ENCODE measurements around the gene NABP1.

The NABP1 gene

GRCh38 chr2:191677646-191678436 is at the start of gene NABP1:
NABP1 (plus strand) TSS chr2:191678136; CDS start chr2:191678615, 479 bp downstream.
- H3K9me3 ChIP-seq (ENCODE audit: control insufficient read depth, low read length) = no peaks in the 10 kb centered on the region
- no peaks in the 10 kb centered on the region for H3K79me2 ChIP-seq
- H3K36me3 ChIP-seq (ENCODE audit: control insufficient read depth, insufficient read depth, low read length) = no peaks in the 10 kb centered on the region
- H3K27ac ChIP-seq = peak within 1 kb of the TSS; percentile 79
- peak within 1 kb of the TSS; percentile 77 for H2AFZ ChIP-seq
- TF ChIP-seq CTCF (IDR thresholded peaks at IDR 0.05) = no peak
- H3K4me3 ChIP-seq (ENCODE audit: low read depth, low read length) = peak within 1 kb of the TSS; percentile 96
- peak within 1 kb of the TSS; percentile 72 for H3K4me2 ChIP-seq (ENCODE audit: low read length)
- H3K27me3 ChIP-seq (ENCODE audit: control insufficient read depth, insufficient read depth, low read length) = no peaks in the 10 kb centered on the region
- H3K4me1 ChIP-seq = no peaks in the 10 kb centered on the region
- H3K9ac ChIP-seq = peak within 1 kb of the TSS; percentile 23

GRCh38 chr2:191629001-191629453 is 48.9 kb upstream of the NABP1 start:
- Histone ChIP-seq H3K36me3 (ENCODE audit: control insufficient read depth, insufficient read depth, low read length) (no peaks in the 10 kb centered on the region), H3K27ac (no peak overlapping the region), H3K9me3 (ENCODE audit: control insufficient read depth, low read length) (no peaks in the 10 kb centered on the region), H3K4me2 (ENCODE audit: low read length) (no peak overlapping the region), H3K79me2 (no peaks in the 10 kb centered on the region), H3K27me3 (ENCODE audit: control insufficient read depth, insufficient read depth, low read length) (no peaks in the 10 kb centered on the region), H3K9ac (no peak overlapping the region), H3K4me1 (no peaks in the 10 kb centered on the region), H3K4me3 (ENCODE audit: low read depth, low read length) (no peak overlapping the region), H2AFZ (no peak overlapping the region)
- TF ChIP-seq CTCF (IDR thresholded peaks at IDR 0.05) = no peak

GRCh38 chr2:191629976-191630712 is 47.8 kb upstream of the NABP1 start:
- TF ChIP-seq CTCF (IDR thresholded peaks at IDR 0.05) = no peak
- Histone ChIP-seq H3K9ac (no peak overlapping the region), H3K79me2 (no peaks in the 10 kb centered on the region), H3K4me3 (ENCODE audit: low read depth, low read length) (no peak overlapping the region), H2AFZ (no peak overlapping the region), H3K4me2 (ENCODE audit: low read length) (no peak overlapping the region), H3K36me3 (ENCODE audit: control insufficient read depth, insufficient read depth, low read length) (no peaks in the 10 kb centered on the region), H3K4me1 (no peaks in the 10 kb centered on the region), H3K27ac (no peak overlapping the region), H3K27me3 (ENCODE audit: control insufficient read depth, insufficient read depth, low read length) (no peaks in the 10 kb centered on the region), H3K9me3 (ENCODE audit: control insufficient read depth, low read length) (no peaks in the 10 kb centered on the region)

- no peaks in the 10 kb centered on the region for H3K9me3 ChIP-seq (ENCODE audit: control insufficient read depth, low read length)
- H2AFZ ChIP-seq = no peak overlapping the region
- no peak overlapping the region for H3K4me2 ChIP-seq (ENCODE audit: low read length)
- TF ChIP-seq CTCF (IDR thresholded peaks at IDR 0.05) = no peak
- no peaks in the 10 kb centered on the region for H3K36me3 ChIP-seq (ENCODE audit: control insufficient read depth, insufficient read depth, low read length)
- H3K79me2 ChIP-seq = no peaks in the 10 kb centered on the region
- no peaks in the 10 kb centered on the region for H3K4me1 ChIP-seq
- H3K27me3 ChIP-seq (ENCODE audit: control insufficient read depth, insufficient read depth, low read length) = no peaks in the 10 kb centered on the region
- H3K9ac ChIP-seq = no peak overlapping the region
- H3K4me3 ChIP-seq (ENCODE audit: low read depth, low read length) = no peak overlapping the region
- H3K27ac ChIP-seq = no peak overlapping the region
Observed at GRCh38 chr2:191631754-191632153, 46.2 kb upstream of the NABP1 start.
